ENCODE results near the gene ABCC9.

The ABCC9 gene

GRCh38 chr12:21774358-21775132 lies 166.7 kb downstream of the ABCC9 start, which contains the start of gene KCNJ8:
Gene KCNJ8, minus strand, starts transcription at chr12:21774706. Its CDS starts 1,090 bp downstream, at chr12:21773616.
- peak; percentile 30 for DNase-seq (ENCODE audit: low spot score)

DNA sequence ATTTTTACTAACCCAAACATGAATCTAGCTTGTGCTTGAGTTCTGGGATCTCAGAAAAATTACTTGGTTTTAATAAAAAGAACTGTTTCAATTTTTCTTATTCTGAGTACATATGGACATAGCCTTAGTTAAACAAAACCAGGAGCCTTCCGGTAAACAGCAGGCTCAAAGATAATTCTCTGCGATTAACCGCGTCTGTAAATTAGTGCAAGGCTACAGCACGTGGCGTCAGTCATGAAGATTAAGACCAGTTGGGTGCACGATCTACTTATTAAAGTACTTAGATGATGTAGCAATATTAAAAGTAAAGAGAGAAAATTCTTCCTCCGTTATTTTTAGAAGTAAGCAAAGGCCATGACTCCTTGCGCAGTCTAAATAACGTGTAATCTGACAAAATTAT lies 167.4 kb downstream of the ABCC9 start:
- no peak for DNase-seq (ENCODE audit: low spot score)

GRCh38 chr12:21773263-21773741 lies 167.9 kb downstream of the ABCC9 start:
- DNase-seq (ENCODE audit: low spot score): peak; percentile 49

DNA sequence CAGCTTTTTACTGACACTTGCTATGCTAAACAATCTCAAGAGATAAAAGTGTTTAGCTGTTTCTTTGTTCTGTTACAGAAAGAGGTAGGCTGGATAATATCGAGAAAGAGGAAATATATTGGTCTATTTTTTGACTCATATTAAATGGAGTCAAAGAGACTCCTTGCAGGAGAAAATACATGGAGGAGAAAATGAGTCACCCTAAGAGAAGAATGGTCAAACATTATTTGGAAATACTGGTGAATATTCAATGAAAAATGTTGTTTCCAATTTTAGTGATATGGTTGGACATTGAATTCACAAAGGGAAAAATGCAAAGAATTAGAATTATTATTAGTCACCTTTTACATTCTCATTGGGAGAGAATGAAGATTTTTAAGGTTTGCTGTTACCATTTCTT lies 169.9 kb downstream of the ABCC9 start:
- DNase-seq (ENCODE audit: low spot score): no peak

GRCh38 chr12:21769307-21769706 lies 171.9 kb downstream of the ABCC9 start:
- no peak for DNase-seq (ENCODE audit: low spot score)

GRCh38 chr12:21766403-21766802 lies 174.8 kb downstream of the ABCC9 start:
- DNase-seq (ENCODE audit: low spot score): no peak

GRCh38 chr12:21764950-21765349 lies 176.3 kb downstream of the ABCC9 start:
- DNase-seq (ENCODE audit: low spot score): no peak

GRCh38 chr12:21764065-21764464 lies 177.2 kb downstream of the ABCC9 start:
- DNase-seq (ENCODE audit: low spot score): no peak

DNA sequence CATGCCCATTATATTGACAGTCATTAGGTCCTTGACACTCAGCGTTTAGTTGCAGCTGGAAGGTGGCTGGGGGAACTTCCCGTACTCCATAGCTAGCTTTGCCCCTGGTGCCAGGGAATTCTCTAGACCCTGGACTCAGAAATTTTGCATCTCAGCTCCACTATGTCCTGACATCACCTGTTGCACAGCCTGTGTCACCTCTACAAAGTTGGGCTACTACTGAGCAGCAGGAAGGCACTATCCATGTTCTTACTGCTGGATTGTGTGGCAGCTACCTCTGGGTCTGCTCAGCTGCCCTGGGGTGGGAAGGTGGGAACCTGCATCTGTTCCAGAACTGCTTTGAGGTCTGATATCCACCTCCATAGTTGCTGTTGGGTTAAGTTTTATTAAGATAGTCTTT lies 177.7 kb downstream of the ABCC9 start:
- DNase-seq (ENCODE audit: low spot score): no peak

DNA sequence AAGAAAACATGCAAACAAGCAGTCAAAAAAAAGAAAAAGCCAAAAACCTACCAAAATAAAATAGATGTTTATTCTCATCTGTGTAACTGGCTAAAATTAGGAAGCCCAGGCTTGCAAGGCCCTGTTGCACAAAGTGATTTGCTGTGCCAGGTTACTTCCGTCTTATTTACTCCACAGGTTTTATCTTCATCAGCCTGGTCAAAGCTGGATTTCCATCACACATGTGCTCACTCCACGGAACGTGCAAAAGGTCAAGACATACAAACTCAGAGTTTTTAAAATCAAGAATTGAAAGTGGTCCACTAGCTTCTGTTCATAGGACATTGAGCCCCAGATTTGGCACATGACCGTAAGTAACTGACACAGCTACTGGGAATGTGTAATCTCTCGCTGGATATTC lies 181.5 kb downstream of the ABCC9 start:
- DNase-seq (ENCODE audit: low spot score): no peak

- no peak for DNase-seq (ENCODE audit: low spot score)
These were observed 183.5 kb downstream of the ABCC9 start for GRCh38 chr12:21757735-21758134.

DNA sequence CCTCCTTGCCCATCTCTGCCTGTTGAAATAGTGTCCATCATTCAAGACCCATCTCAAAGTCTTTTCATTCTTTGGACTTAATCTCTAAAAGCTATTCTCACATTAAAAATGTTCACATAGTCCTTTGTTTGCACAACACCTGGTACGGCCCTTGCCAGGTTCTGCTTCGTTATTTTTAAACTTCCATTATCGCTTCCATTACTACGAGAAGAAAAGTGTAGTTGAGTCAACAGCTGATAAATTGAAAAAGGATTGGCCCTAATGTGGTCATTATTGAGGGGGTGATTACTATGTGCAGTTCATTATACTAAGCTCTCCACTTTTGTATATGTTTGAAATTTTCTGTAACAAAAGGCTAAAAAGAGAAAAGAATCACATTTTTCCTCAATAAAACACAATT lies 184.5 kb downstream of the ABCC9 start:
- DNase-seq (ENCODE audit: low spot score): no peak

GRCh38 chr12:21751517-21751916 lies 189.7 kb downstream of the ABCC9 start:
- DNase-seq (ENCODE audit: low spot score): no peak
